ENCODE data around the gene BBS1. TPM values are rescaled to one million over a fixed set of nuclear protein-coding genes. Genes with fewer than 3 reads are reported as not detected.
A peak's percentile ranks its signal among the peaks of the same experiment; 100 is the strongest.

Gene BBS1
- total RNA-seq, 1 experiment from 2014 or later, result 29.8 TPM

DNA sequence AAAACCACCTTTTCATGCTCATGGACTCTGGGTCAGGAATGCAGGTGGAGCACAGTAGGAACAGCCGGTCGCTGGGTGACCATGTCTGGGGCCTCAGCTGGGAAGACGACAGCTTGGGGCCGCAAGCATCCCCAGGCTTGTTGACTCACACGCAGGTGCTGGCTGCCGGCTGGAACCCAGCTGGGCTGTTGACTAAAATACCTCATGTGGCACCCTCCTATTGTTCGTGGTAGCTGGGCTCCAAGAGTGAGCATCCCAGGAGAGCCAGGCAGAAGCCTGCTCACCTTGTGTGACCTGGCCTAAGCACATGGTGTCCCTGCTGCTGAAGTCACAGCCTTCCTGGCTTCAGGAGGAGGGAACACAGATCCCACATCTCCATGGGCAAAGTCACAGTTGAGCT, 20.8 kb upstream of the BBS1 start:
- Histone ChIP-seq H3K36me3 (ENCODE audit: control insufficient read depth in 1 of 2, insufficient read depth in 2 of 2, low read length in 2 of 2) (peaks cover 4 to 5% of the 10 kb centered on the region in 2 experiments; a peak in 2 of 4 replicates), H3K4me1 (ENCODE audit: control insufficient read depth in 1 of 2, insufficient read depth in 2 of 2, low read length in 2 of 2) (no peaks in the 10 kb centered on the region), H3K27me3 (ENCODE audit: insufficient read depth, low read length) (no peaks in the 10 kb centered on the region), H3K27ac (ENCODE audit: low read depth, low read length) (no peak overlapping the region), H3K79me2 (ENCODE audit: insufficient read depth, low read length) (no peaks in the 10 kb centered on the region), H4K20me1 (ENCODE audit: insufficient read depth) (no peaks in the 10 kb centered on the region), H2AFZ (ENCODE audit: low read depth, low read length, poor library complexity, severe bottlenecking) (no peak overlapping the region), H3K4me2 (ENCODE audit: low read length) (no peak overlapping the region), H3K9ac (ENCODE audit: low read length) (no peak overlapping the region), H3K9me2 (ENCODE audit: insufficient read depth) (no peaks in the 10 kb centered on the region), H3K9me3 (ENCODE audit: control insufficient read depth in 1 of 2, insufficient read depth in 1 of 2, low read depth in 1 of 2, low read length in 2 of 2) (no peaks in the 10 kb centered on the region), H3K4me3 (replicated peaks in 1 of 2; ENCODE audit: low read depth in 1 of 2, low read length in 2 of 2) (no peak overlapping the region)
- BruUV-seq (replicated peaks), result no TSS peak
- CTCF ChIA-PET, result interaction anchor here (0.9 kb wide), 1 partner anchor 23 kb away, joined by 3 read pairs; the partner anchor contains the start of gene PELI3
- DNase-seq (ENCODE audit: low read depth, low spot score) (no peak), ATAC-seq (no peak)
- intact Hi-C loops (cut with micrococcal nuclease), result no loop called here
- TF ChIP-seq CBX3 (IDR thresholded peaks at IDR 0.05; ENCODE audit: low read depth), result no peak
- POLR2A ChIA-PET, result interaction anchor here (1.3 kb wide), 1 partner anchor 23 kb away, joined by 6 read pairs; the partner anchor contains the start of gene PELI3
- RAD21 ChIA-PET (ENCODE audit: low non-redundant PET in 1 of 2, low total read pairs in 2 of 2, uncharacterized antibody in 2 of 2, unreplicated experiment in 2 of 2), result no interaction called here

GRCh38 chr11:66491315-66491935, 19.0 kb upstream of the BBS1 start:
- intact Hi-C loops (cut with micrococcal nuclease), result no loop called here
- H3K36me3 ChIP-seq (ENCODE audit: control insufficient read depth in 1 of 2, insufficient read depth in 2 of 2, low read length in 2 of 2), result peaks cover 4 to 5% of the 10 kb centered on the region in 2 experiments; a peak in 2 of 4 replicates
- no peaks in the 10 kb centered on the region for H3K9me2 ChIP-seq (ENCODE audit: insufficient read depth)
- no peak for DNase-seq (ENCODE audit: low read depth, low spot score)
- H3K4me2 ChIP-seq (ENCODE audit: low read length), result no peak overlapping the region
- H3K79me2 ChIP-seq (ENCODE audit: insufficient read depth, low read length), result no peaks in the 10 kb centered on the region
- BruUV-seq (replicated peaks), result no TSS peak
- ChIA-PET CTCF (interaction anchor here (1.5 to 2.1 kb wide), 2 partner anchors 10 to 11 kb away, joined by 3 to 16 read pairs; partner anchors contain the start of gene DPP3), RAD21 (ENCODE audit: low non-redundant PET in 1 of 2, low total read pairs in 2 of 2, uncharacterized antibody in 2 of 2, unreplicated experiment in 2 of 2) (interaction anchor here in 1 of 2 experiments (0.6 kb wide), 1 partner anchor 62 kb away, joined by 3 read pairs; no protein-coding TSS in a partner anchor), POLR2A (no interaction called here)
- H3K27me3 ChIP-seq (ENCODE audit: insufficient read depth, low read length), result no peaks in the 10 kb centered on the region
- H3K27ac ChIP-seq (ENCODE audit: low read depth, low read length), result no peak overlapping the region
- H2AFZ ChIP-seq (ENCODE audit: low read depth, low read length, poor library complexity, severe bottlenecking), result no peak overlapping the region
- peak; percentile 84 for ATAC-seq
- no peaks in the 10 kb centered on the region for H4K20me1 ChIP-seq (ENCODE audit: insufficient read depth)
- no peak for TF ChIP-seq ZFX (IDR thresholded peaks at IDR 0.05)
- TF ChIP-seq CTCF (IDR thresholded peaks at IDR 0.05 in 2 of 3, conservative IDR thresholded peaks at IDR 0.05 in 1 of 3; ENCODE audit: borderline replicate concordance in 1 of 3, insufficient read depth in 1 of 3, low read depth in 2 of 3, low read length in 2 of 3), result peak in 2 of 3 experiments; percentile 58 to 61; a peak in 4 of 6 replicates
- TF ChIP-seq RAD21 (IDR thresholded peaks at IDR 0.05; ENCODE audit: low read depth), result no peak
- no peak for TF ChIP-seq ATF3 (IDR thresholded peaks at IDR 0.05)
- TF ChIP-seq ELF1 (IDR thresholded peaks at IDR 0.05; ENCODE audit: borderline replicate concordance, low read depth), result no peak
- TF ChIP-seq SP1 (IDR thresholded peaks at IDR 0.05; ENCODE audit: low read depth), result no peak
- TF ChIP-seq, protein P1, sequence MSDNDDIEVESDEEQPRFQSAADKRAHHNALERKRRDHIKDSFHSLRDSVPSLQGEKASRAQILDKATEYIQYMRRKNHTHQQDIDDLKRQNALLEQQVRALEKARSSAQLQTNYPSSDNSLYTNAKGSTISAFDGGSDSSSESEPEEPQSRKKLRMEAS (IDR thresholded peaks at IDR 0.05), result no peak
- TF ChIP-seq FOSL1 (IDR thresholded peaks at IDR 0.05; ENCODE audit: low read depth), result no peak
- no peak overlapping the region for H3K9ac ChIP-seq (ENCODE audit: low read length)
- no peak overlapping the region for H3K4me3 ChIP-seq (replicated peaks in 1 of 2; ENCODE audit: low read depth in 1 of 2, low read length in 2 of 2)
- no peaks in the 10 kb centered on the region for H3K9me3 ChIP-seq (ENCODE audit: control insufficient read depth in 1 of 2, insufficient read depth in 1 of 2, low read depth in 1 of 2, low read length in 2 of 2)
- H3K4me1 ChIP-seq (ENCODE audit: control insufficient read depth in 1 of 2, insufficient read depth in 2 of 2, low read length in 2 of 2), result no peaks in the 10 kb centered on the region
